HG03442 (cell line): ENCODE measurements around the gene SH2D3A.
A peak's percentile ranks its signal among the peaks of the same experiment; 100 is the strongest.
"Not testable (repeated sequence)": the region's sequence is repeated elsewhere in the genome, so short reads cannot be mapped to it uniquely, and the experiment has no call there.

ENCODE experiments used
- ATAC-seq: cut with Tn5 transposase; IDR thresholded peaks from one replicate; pipeline ENCODE4 v1.9.1; 2021; ENCODE audit warnings: mild to moderate bottlenecking, moderate library complexity; ENCODE audit not compliant: unreplicated experiment

SH2D3A gene

GRCh38 chr19:6790194-6791128, 23.2 kb upstream of the SH2D3A start:
- no peak for ATAC-seq

- no peak for ATAC-seq
Measured at GRCh38 chr19:6788896-6789295, 21.7 kb upstream of the SH2D3A start.

- ATAC-seq = no peak
Measured at GRCh38 chr19:6787393-6787792, 20.2 kb upstream of the SH2D3A start.

- ATAC-seq = no peak
Measured at GRCh38 chr19:6779206-6779605, 12.0 kb upstream of the SH2D3A start.

- ATAC-seq = no peak
Measured at GRCh38 chr19:6778386-6778785, 11.2 kb upstream of the SH2D3A start.

- ATAC-seq = no peak
Measured at GRCh38 chr19:6777434-6777833, 10.2 kb upstream of the SH2D3A start.

- no peak for ATAC-seq
Measured at GRCh38 chr19:6776999-6777398, 9.8 kb upstream of the SH2D3A start.

- not testable (repeated sequence) for ATAC-seq
Measured at GRCh38 chr19:6776045-6776444, 8.8 kb upstream of the SH2D3A start.

- ATAC-seq = no peak
Measured at GRCh38 chr19:6774821-6775707, 7.8 kb upstream of the SH2D3A start.

- peak; percentile 33 for ATAC-seq
Measured at GRCh38 chr19:6773323-6773931, 6.2 kb upstream of the SH2D3A start.

- ATAC-seq = no peak
Measured at GRCh38 chr19:6772866-6773322, 5.7 kb upstream of the SH2D3A start.

GRCh38 chr19:6772028-6772865, 5.0 kb upstream of the SH2D3A start, which contains the start of gene VAV1:
Gene VAV1, plus strand, starts transcription at chr19:6772708. Its CDS starts 100 bp downstream, at chr19:6772808.
- ATAC-seq = no peak

GRCh38 chr19:6771648-6772027, 4.4 kb upstream of the SH2D3A start:
- not testable (repeated sequence) for ATAC-seq

GRCh38 chr19:6769006-6769619, 1.9 kb upstream of the SH2D3A start:
- ATAC-seq = no peak

GRCh38 chr19:6768236-6768785, 1.1 kb upstream of the SH2D3A start:
- ATAC-seq = no peak

GRCh38 chr19:6767081-6767356, 216 bp downstream of the SH2D3A start:
- peak; percentile 6 for ATAC-seq

GRCh38 chr19:6766357-6767080, 716 bp downstream of the SH2D3A start:
- ATAC-seq = no peak

GRCh38 chr19:6765738-6766356, 1.4 kb downstream of the SH2D3A start:
- no peak for ATAC-seq
